WTC11 (cell line): ENCODE measurements around the gene OPCML. TPM values are rescaled to one million over a fixed set of nuclear protein-coding genes. Genes with fewer than 3 reads are reported as not detected.

Experiments used
- ATAC-seq: fragments of 200-7000 bp; cut with Tn5 transposase; 2 replicates; pipeline ENCODE4 v1.10.0; 2021; ENCODE audit warnings: mild to moderate bottlenecking, moderate library complexity
- CTCF ChIA-PET: fragments of 300-600 bp; sonication (Branson Sonifier 250); formaldehyde crosslinking; loops from one replicate; lab custom pipeline; 2021; ENCODE audit warnings: antibody characterized with exemption; lab: Charles Lee
- POLR2A ChIA-PET: fragments of 350-600 bp; sonication (Branson Sonifier 250); formaldehyde crosslinking; loops from one replicate; lab custom pipeline; 2021; ENCODE audit warnings: antibody characterized with exemption; lab: Charles Lee
- DNase-seq: peaks from one replicate; pipeline ENCODE4 v3.0.0; 2021; ENCODE audit warnings: low spot score
- H3K27ac Mint-ChIP-seq: 2 replicates; pipeline ENCODE4 v1.8.0; 2021; ENCODE audit warnings: mixed read lengths
- H3K27me3 Mint-ChIP-seq: 2 replicates; pipeline ENCODE4 v1.8.0; 2021; ENCODE audit warnings: low read depth, mild to moderate bottlenecking, moderate library complexity, mixed read lengths
- H3K36me3 Mint-ChIP-seq: 2 replicates; pipeline ENCODE4 v1.8.0; 2021; ENCODE audit warnings: mixed read lengths
- H3K4me1 Mint-ChIP-seq: 2 replicates; pipeline ENCODE4 v1.8.0; 2022; ENCODE audit warnings: mixed read lengths
- H3K4me3 Mint-ChIP-seq: 2 replicates; pipeline ENCODE4 v1.8.0; 2021; ENCODE audit warnings: mild to moderate bottlenecking, moderate library complexity, mixed read lengths
- H3K9me3 Mint-ChIP-seq: 2 replicates; pipeline ENCODE4 v1.8.0; 2021; ENCODE audit warnings: mixed read lengths
- ATF1 ChIP-seq: sonication (generic); formaldehyde crosslinking; IDR thresholded peaks from 2 replicates; pipeline ENCODE4 v1.8.1; 2023; ENCODE audit warnings: mild to moderate bottlenecking, moderate library complexity, missing genetic modification reagents
- E2F4 ChIP-seq: sonication (generic); formaldehyde crosslinking; IDR thresholded peaks from 2 replicates; pipeline ENCODE4 v1.8.1; 2022; ENCODE audit warnings: low read depth, mild to moderate bottlenecking, moderate library complexity, missing genetic modification reagents, borderline replicate concordance
- FOXP4 ChIP-seq: sonication (generic); formaldehyde crosslinking; IDR thresholded peaks from 2 replicates; pipeline ENCODE4 v1.8.0; 2022; ENCODE audit warnings: mild to moderate bottlenecking, missing genetic modification reagents
- JAZF1 ChIP-seq: fragments of 250-450 bp; sonication (Bioruptor Pico); IDR thresholded peaks from 2 replicates; pipeline ENCODE4 v1.9.0; 2021; ENCODE audit warnings: moderate library complexity, mild to moderate bottlenecking, inconsistent platforms
- JUN ChIP-seq: sonication (generic); formaldehyde crosslinking; IDR thresholded peaks from 2 replicates; pipeline ENCODE4 v1.8.0; 2023; ENCODE audit warnings: mild to moderate bottlenecking, missing genetic modification reagents
- NFE2L1 ChIP-seq: sonication (generic); formaldehyde crosslinking; IDR thresholded peaks from 2 replicates; pipeline ENCODE4 v1.8.1; 2023; ENCODE audit warnings: missing genetic modification reagents
- OVOL2 ChIP-seq: fragments of 250-450 bp; sonication (Bioruptor Pico); IDR thresholded peaks from 2 replicates; pipeline ENCODE4 v1.9.0; 2021; ENCODE audit warnings: mild to moderate bottlenecking, borderline replicate concordance
- RELA ChIP-seq: sonication (generic); formaldehyde crosslinking; IDR thresholded peaks from 2 replicates; pipeline ENCODE4 v1.8.1; 2022; ENCODE audit warnings: missing genetic modification reagents, mild to moderate bottlenecking, borderline replicate concordance
- TCF7 ChIP-seq: sonication (generic); formaldehyde crosslinking; IDR thresholded peaks from 2 replicates; pipeline ENCODE4 v1.8.0; 2022; ENCODE audit warnings: mild to moderate bottlenecking, low read depth, missing genetic modification reagents, moderate library complexity
- TP53 ChIP-seq: sonication (generic); formaldehyde crosslinking; IDR thresholded peaks from 2 replicates; pipeline ENCODE4 v1.8.1; 2023; ENCODE audit warnings: mild to moderate bottlenecking, missing genetic modification reagents
- ZBTB43 ChIP-seq: sonication (generic); formaldehyde crosslinking; IDR thresholded peaks from 2 replicates; pipeline ENCODE4 v1.8.1; 2023; ENCODE audit warnings: mild to moderate bottlenecking, missing genetic modification reagents
- ZNF232 ChIP-seq: sonication (generic); formaldehyde crosslinking; IDR thresholded peaks from 2 replicates; pipeline ENCODE4 v1.8.0; 2022; ENCODE audit warnings: mild to moderate bottlenecking, missing genetic modification reagents
- ZNF263 ChIP-seq: sonication (generic); formaldehyde crosslinking; IDR thresholded peaks from 2 replicates; pipeline ENCODE4 v1.8.1; 2022; ENCODE audit warnings: low read depth, mild to moderate bottlenecking, moderate library complexity, missing genetic modification reagents
- ZNF671 ChIP-seq: fragments of 250-450 bp; sonication (Bioruptor Pico); IDR thresholded peaks from 2 replicates; pipeline ENCODE4 v1.8.0; 2021; ENCODE audit warnings: mild to moderate bottlenecking
- total RNA-seq: library from RNA; stranded (reverse); gene quantifications from 3 replicates; pipeline ENCODE4 v1.2.3, GENCODE V29; 2021
- TF ChIP-seq, protein P1 (sequence below): sonication (generic); formaldehyde crosslinking; IDR thresholded peaks from 2 replicates; pipeline ENCODE4 v1.8.1; 2023; ENCODE audit warnings: mild to moderate bottlenecking, moderate library complexity, missing genetic modification reagents
- TF ChIP-seq, protein P2 (sequence below): sonication (generic); formaldehyde crosslinking; conservative IDR thresholded peaks from 2 replicates; pipeline ENCODE4 v1.8.1; 2022; ENCODE audit warnings: mild to moderate bottlenecking, missing genetic modification reagents
- TF ChIP-seq, protein P3 (sequence below): sonication (generic); formaldehyde crosslinking; IDR thresholded peaks from 2 replicates; pipeline ENCODE4 v1.8.0; 2022; ENCODE audit warnings: mild to moderate bottlenecking, missing genetic modification reagents
- TF ChIP-seq, protein P4 (sequence below): sonication (generic); formaldehyde crosslinking; IDR thresholded peaks from 2 replicates; pipeline ENCODE4 v1.8.0; 2023; ENCODE audit warnings: missing genetic modification reagents, mild to moderate bottlenecking, borderline replicate concordance

The OPCML gene
- total RNA-seq, 1 experiment from 2014 or later = 1.5 TPM

GRCh38 chr11:132817387-132817786, 714.9 kb downstream of the OPCML start:
- TF ChIP-seq RELA (CRISPR knock-in tag) (no peak), ZNF263 (no peak), JAZF1 (CRISPR knock-in tag) (no peak), TCF7 (no peak), TP53 (CRISPR knock-in tag) (no peak), JUN (CRISPR knock-in tag) (no peak), E2F4 (no peak), OVOL2 (CRISPR knock-in tag) (no peak), ZNF232 (CRISPR knock-in tag) (no peak), ZBTB43 (CRISPR knock-in tag) (no peak), ZNF671 (CRISPR knock-in tag) (no peak), FOXP4 (no peak), ATF1 (CRISPR knock-in tag) (no peak)
- TF ChIP-seq, protein P1, sequence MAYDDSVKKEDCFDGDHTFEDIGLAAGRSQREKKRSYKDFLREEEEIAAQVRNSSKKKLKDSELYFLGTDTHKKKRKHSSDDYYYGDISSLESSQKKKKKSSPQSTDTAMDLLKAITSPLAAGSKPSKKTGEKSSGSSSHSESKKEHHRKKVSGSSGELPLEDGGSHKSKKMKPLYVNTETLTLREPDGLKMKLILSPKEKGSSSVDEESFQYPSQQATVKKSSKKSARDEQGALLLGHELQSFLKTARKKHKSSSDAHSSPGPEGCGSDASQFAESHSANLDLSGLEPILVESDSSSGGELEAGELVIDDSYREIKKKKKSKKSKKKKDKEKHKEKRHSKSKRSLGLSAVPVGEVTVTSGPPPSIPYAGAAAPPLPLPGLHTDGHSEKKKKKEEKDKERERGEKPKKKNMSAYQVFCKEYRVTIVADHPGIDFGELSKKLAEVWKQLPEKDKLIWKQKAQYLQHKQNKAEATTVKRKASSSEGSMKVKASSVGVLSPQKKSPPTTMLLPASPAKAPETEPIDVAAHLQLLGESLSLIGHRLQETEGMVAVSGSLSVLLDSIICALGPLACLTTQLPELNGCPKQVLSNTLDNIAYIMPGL (CRISPR knock-in tag) = no peak
- TF ChIP-seq, protein P2, sequence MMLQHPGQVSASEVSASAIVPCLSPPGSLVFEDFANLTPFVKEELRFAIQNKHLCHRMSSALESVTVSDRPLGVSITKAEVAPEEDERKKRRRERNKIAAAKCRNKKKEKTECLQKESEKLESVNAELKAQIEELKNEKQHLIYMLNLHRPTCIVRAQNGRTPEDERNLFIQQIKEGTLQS (CRISPR knock-in tag) = no peak
- TF ChIP-seq, protein P3, sequence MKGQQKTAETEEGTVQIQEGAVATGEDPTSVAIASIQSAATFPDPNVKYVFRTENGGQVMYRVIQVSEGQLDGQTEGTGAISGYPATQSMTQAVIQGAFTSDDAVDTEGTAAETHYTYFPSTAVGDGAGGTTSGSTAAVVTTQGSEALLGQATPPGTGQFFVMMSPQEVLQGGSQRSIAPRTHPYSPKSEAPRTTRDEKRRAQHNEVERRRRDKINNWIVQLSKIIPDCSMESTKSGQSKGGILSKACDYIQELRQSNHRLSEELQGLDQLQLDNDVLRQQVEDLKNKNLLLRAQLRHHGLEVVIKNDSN (CRISPR knock-in tag) = no peak

DNA sequence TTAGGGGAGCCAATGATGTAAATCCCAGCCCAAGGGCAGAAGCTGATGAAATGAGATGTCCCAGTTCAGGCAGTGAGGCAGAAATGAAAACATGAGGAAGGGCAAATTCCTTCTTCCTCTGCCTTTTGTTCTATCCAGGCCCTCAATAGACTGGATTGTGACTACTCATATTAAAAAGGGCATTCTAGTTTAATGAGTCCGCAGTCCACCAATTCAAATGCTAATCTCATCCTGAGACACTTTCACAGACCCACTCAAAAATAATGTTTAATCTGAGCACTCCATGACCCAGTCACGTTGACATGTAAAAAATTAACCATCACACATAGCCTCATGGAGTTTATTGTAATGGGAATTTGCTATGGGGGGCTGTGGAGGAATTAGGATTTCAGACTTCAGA, 717.9 kb downstream of the OPCML start:
- no peak for DNase-seq
- Mint-ChIP-seq H3K4me1 (peaks cover 15% of the 10 kb centered on the region), H3K36me3 (no peaks in the 10 kb centered on the region), H3K27me3 (no peaks in the 10 kb centered on the region), H3K9me3 (peaks cover 3% of the 10 kb centered on the region; the same call in 1 of the 2 replicates)
- CTCF ChIA-PET = no interaction called here
- POLR2A ChIA-PET = no interaction called here
- no peak for ATAC-seq
- TF ChIP-seq, protein P4, sequence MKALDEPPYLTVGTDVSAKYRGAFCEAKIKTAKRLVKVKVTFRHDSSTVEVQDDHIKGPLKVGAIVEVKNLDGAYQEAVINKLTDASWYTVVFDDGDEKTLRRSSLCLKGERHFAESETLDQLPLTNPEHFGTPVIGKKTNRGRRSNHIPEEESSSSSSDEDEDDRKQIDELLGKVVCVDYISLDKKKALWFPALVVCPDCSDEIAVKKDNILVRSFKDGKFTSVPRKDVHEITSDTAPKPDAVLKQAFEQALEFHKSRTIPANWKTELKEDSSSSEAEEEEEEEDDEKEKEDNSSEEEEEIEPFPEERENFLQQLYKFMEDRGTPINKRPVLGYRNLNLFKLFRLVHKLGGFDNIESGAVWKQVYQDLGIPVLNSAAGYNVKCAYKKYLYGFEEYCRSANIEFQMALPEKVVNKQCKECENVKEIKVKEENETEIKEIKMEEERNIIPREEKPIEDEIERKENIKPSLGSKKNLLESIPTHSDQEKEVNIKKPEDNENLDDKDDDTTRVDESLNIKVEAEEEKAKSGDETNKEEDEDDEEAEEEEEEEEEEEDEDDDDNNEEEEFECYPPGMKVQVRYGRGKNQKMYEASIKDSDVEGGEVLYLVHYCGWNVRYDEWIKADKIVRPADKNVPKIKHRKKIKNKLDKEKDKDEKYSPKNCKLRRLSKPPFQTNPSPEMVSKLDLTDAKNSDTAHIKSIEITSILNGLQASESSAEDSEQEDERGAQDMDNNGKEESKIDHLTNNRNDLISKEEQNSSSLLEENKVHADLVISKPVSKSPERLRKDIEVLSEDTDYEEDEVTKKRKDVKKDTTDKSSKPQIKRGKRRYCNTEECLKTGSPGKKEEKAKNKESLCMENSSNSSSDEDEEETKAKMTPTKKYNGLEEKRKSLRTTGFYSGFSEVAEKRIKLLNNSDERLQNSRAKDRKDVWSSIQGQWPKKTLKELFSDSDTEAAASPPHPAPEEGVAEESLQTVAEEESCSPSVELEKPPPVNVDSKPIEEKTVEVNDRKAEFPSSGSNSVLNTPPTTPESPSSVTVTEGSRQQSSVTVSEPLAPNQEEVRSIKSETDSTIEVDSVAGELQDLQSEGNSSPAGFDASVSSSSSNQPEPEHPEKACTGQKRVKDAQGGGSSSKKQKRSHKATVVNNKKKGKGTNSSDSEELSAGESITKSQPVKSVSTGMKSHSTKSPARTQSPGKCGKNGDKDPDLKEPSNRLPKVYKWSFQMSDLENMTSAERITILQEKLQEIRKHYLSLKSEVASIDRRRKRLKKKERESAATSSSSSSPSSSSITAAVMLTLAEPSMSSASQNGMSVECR = no peak
- no peak for TF ChIP-seq NFE2L1 (CRISPR knock-in tag)
- TF ChIP-seq, all 79 proteins: peak for 0
- Mint-ChIP-seq H3K27ac (no peak overlapping the region), H3K4me3 (no peak overlapping the region)

More at GRCh38 chr11:132817387-132817786, 714.9 kb downstream of the OPCML start:
- no peaks in the 10 kb centered on the region for H3K36me3 Mint-ChIP-seq
- ChIA-PET POLR2A (no interaction called here), CTCF (no interaction called here)
- no peak for ATAC-seq
- peaks cover 28% of the 10 kb centered on the region for H3K4me1 Mint-ChIP-seq
- H3K4me3 Mint-ChIP-seq = no peak overlapping the region
- peaks cover 3% of the 10 kb centered on the region; the same call in 1 of the 2 replicates for H3K9me3 Mint-ChIP-seq
- H3K27me3 Mint-ChIP-seq = no peaks in the 10 kb centered on the region
- H3K27ac Mint-ChIP-seq = no peak overlapping the region
- no peak for DNase-seq
